Ectodermal cell (in vitro differentiated cells): Measurements from ENCODE around the gene LYVE1.
"Not testable (repeated sequence)": the region's sequence is repeated elsewhere in the genome, so short reads cannot be mapped to it uniquely, and the experiment has no call there.

Source experiments
- H3K27ac ChIP-seq: 2 replicates; pipeline ENCODE4 v1.7.0; 2013; ENCODE audit warnings: mild to moderate bottlenecking, low read depth, low read length; ENCODE audit not compliant: insufficient read depth, poor library complexity, severe bottlenecking
- H3K27me3 ChIP-seq: 2 replicates; pipeline ENCODE4 v1.7.0; 2013; ENCODE audit warnings: mild to moderate bottlenecking, low read length; ENCODE audit not compliant: insufficient read depth, control insufficient read depth, poor library complexity, severe bottlenecking
- H3K36me3 ChIP-seq: one replicate; pipeline ENCODE4 v1.7.0; 2013; ENCODE audit warnings: low read length; ENCODE audit not compliant: control insufficient read depth, insufficient read depth
- H3K4me1 ChIP-seq: one replicate; pipeline ENCODE4 v1.7.0; 2013; ENCODE audit warnings: low read length; ENCODE audit not compliant: control insufficient read depth, insufficient read depth
- H3K4me3 ChIP-seq: 2 replicates; pipeline ENCODE4 v1.7.0; 2013; ENCODE audit warnings: low read depth, low read length, control low read depth; ENCODE audit not compliant: insufficient read depth
- H3K9me3 ChIP-seq: 2 replicates; pipeline ENCODE4 v1.7.0; 2013; ENCODE audit warnings: mild to moderate bottlenecking, low read length, moderate library complexity; ENCODE audit not compliant: control insufficient read depth
- WGBS, 2 experiments: methylation state at CpG; one replicate each; pipeline ENCODE4 v1.1.7; 2013; ENCODE audit warnings: missing lambda C conversion rate in 2 of 2; 5-methylcytosine and 5-hydroxymethylcytosine counted together

The LYVE1 gene

GRCh38 chr11:10604340-10604748 lies 35.9 kb upstream of the LYVE1 start:
- no peaks in the 10 kb centered on the region for H3K36me3 ChIP-seq
- H3K9me3 ChIP-seq, result no peaks in the 10 kb centered on the region
- WGBS, 2 experiments, result 89 to 93% methylated on average over 8 to 9 of the region's 9 CpGs
- peaks cover 8% of the 10 kb centered on the region for H3K4me1 ChIP-seq
- H3K27me3 ChIP-seq, result no peaks in the 10 kb centered on the region
- H3K4me3 ChIP-seq, result no peak overlapping the region
- no peak overlapping the region for H3K27ac ChIP-seq

DNA sequence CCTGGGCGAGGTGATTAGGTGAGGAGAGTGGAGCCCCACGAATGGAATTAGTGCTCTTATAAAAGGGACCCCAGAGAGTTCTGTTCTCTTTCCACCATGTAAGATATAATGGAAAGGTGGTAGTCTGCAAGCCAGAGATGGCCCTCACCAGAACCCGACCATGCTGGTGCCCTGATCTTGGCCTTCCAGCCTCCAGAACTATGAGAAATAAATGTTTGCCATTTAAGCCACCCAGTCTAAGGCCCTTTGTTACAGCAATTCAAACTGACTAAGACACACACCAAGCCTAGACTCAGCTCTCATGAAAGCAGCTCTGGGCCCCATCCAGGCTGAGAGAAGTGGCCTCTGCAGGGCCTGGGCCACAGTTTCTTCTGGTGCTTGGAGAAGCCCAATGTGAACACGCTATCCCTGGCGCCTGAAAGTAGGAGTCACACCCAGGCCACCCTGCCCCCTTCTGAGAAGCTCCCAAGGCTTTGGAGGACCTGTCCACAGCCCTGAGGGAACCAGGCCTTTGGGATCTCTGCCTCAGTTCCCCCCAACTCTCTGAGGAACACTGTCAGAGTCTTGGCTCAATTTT lies 35.3 kb upstream of the LYVE1 start:
- H3K27me3 ChIP-seq, result no peaks in the 10 kb centered on the region
- H3K36me3 ChIP-seq, result no peaks in the 10 kb centered on the region
- H3K27ac ChIP-seq, result no peak overlapping the region
- WGBS, 2 experiments, result 92 to 97% methylated on average over 5 of the region's 5 CpGs
- H3K4me1 ChIP-seq, result peaks cover 8% of the 10 kb centered on the region
- H3K4me3 ChIP-seq, result no peak overlapping the region
- no peaks in the 10 kb centered on the region for H3K9me3 ChIP-seq

DNA sequence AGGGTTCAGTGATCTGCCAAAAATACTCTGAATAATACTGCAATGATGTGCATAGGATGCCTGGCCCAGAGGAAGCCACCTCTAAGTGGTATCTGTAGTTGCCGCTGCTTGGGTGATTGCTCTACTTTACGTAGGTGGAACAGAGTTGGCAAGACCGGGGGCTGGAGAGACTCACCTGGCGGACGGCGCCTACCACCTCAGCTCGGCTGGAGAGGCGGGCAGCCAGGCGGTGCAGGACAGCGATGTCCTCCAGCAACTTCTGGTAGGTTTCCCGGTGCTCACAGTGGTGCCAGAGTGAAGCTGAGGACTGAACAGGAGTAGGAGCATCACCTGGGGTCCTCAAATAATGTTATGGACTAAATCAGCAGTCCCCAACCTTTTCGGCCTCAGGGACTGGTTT lies 34.5 kb upstream of the LYVE1 start:
- no peaks in the 10 kb centered on the region for H3K27me3 ChIP-seq
- peaks cover 8% of the 10 kb centered on the region for H3K4me1 ChIP-seq
- H3K36me3 ChIP-seq, result no peaks in the 10 kb centered on the region
- H3K27ac ChIP-seq, result no peak overlapping the region
- no peaks in the 10 kb centered on the region for H3K9me3 ChIP-seq
- no peak overlapping the region for H3K4me3 ChIP-seq
- 93 to 95% methylated on average over 12 of the region's 12 CpGs for WGBS, 2 experiments

- no peaks in the 10 kb centered on the region for H3K36me3 ChIP-seq
- H3K27ac ChIP-seq, result no peak overlapping the region
- 94 to 95% methylated on average over 7 of the region's 7 CpGs for WGBS, 2 experiments
- H3K27me3 ChIP-seq, result no peaks in the 10 kb centered on the region
- no peaks in the 10 kb centered on the region for H3K9me3 ChIP-seq
- H3K4me3 ChIP-seq, result no peak overlapping the region
- peaks cover 8% of the 10 kb centered on the region for H3K4me1 ChIP-seq
Observed at GRCh38 chr11:10602366-10602765, 33.9 kb upstream of the LYVE1 start.

GRCh38 chr11:10601837-10602236 lies 33.4 kb upstream of the LYVE1 start:
- WGBS, 2 experiments, result 90 to 91% methylated on average over 6 of the region's 6 CpGs
- Histone ChIP-seq H3K36me3 (no peaks in the 10 kb centered on the region), H3K9me3 (no peaks in the 10 kb centered on the region), H3K27me3 (no peaks in the 10 kb centered on the region), H3K4me1 (peaks cover 8% of the 10 kb centered on the region), H3K27ac (no peak overlapping the region), H3K4me3 (no peak overlapping the region)

DNA sequence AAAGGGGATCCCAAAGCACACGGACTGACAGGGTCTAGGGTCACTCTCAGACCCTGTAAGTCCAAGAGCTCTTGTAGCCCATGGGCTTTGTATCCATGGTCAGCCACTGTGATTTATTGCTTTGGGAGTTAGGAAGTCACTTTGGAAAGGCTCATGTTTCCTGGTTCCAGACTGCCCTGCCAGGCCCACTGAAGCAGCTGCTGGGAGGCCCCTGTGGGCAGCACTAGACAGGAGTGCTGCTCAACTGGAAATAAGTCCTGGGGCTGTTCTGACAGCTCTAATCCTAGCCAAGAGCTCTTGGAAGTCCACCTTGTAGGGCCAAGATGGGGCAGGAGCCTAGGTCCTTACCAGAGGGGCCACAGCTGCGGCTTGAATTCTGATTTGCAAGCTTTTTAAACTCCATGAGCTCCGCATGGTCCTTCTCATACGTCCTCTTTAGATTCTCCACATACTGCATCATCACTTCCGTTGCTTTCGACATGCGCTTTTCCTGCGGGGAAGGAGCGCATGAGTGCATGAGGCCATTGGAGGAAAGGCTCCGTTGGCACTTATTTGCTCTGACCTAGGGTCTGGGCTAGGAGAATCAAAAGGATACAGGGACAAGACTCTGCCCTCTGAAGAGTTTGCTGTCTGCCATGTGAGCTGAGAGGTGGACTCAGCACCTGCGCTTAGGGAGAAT lies 32.2 kb upstream of the LYVE1 start:
- Histone ChIP-seq H3K27me3 (no peaks in the 10 kb centered on the region), H3K27ac (no peak overlapping the region), H3K9me3 (no peaks in the 10 kb centered on the region), H3K36me3 (no peaks in the 10 kb centered on the region), H3K4me3 (no peak overlapping the region), H3K4me1 (no peaks in the 10 kb centered on the region)
- 96% methylated on average over 11 of the region's 11 CpGs for WGBS, 2 experiments

GRCh38 chr11:10599388-10600175 lies 31.1 kb upstream of the LYVE1 start:
- no peak overlapping the region for H3K27ac ChIP-seq
- whole genome bisulfite sequencing, 2 experiments, result 91% methylated on average over 6 of the region's 6 CpGs

DNA sequence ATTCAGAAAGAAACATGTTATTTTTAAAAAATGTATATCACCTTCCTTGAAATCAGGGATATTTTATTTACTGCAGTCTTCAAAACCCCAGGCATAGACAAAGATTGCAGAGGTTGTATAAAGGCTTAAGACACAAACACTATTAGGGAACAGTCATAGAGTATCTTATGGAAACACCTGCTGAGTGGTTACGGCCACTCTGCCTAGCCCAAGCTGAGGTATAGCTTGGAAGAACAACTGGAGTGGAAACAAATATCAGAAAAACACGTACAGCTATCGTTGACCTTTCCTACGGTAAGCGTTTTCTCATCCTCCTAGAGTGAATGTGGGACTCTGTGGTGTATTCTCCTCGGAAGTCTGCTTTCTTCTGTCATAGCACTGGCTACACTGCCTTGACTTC lies 30.4 kb upstream of the LYVE1 start:
- H3K27me3 ChIP-seq, result no peaks in the 10 kb centered on the region
- H3K27ac ChIP-seq, result no peak overlapping the region
- H3K36me3 ChIP-seq, result no peaks in the 10 kb centered on the region
- H3K4me3 ChIP-seq, result no peak overlapping the region
- WGBS, 2 experiments, result 92 to 97% methylated on average over 6 of the region's 6 CpGs
- no peaks in the 10 kb centered on the region for H3K9me3 ChIP-seq
- no peaks in the 10 kb centered on the region for H3K4me1 ChIP-seq

More at GRCh38 chr11:10599388-10600175, 31.1 kb upstream of the LYVE1 start:
- Histone ChIP-seq H3K27me3 (no peaks in the 10 kb centered on the region), H3K9me3 (no peaks in the 10 kb centered on the region), H3K36me3 (no peaks in the 10 kb centered on the region), H3K4me1 (no peaks in the 10 kb centered on the region), H3K4me3 (no peak overlapping the region)

DNA sequence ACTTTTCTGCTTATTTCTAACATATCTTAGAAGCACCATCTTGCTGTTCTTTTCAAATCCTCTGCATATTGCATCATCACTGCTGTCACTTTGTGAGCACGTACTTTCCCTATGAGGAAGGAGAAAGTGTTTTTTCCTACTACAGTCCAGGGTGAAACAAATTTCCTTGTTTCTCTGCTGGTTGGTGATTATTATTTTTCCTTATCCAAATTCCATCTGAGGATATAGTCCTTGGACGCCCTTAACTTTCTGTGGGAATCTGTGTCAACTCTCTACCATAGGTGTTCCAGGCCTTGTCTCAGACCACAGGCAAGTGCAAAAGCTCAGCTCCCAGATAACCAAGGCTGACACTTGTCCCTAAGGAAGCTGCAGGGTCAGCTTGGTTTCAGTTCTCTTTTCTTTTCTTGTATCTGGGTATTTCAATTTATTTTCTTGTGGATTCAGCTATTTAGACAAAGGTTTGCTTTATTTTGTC lies 29.4 kb upstream of the LYVE1 start:
- H3K4me1 ChIP-seq, result no peaks in the 10 kb centered on the region
- H3K27me3 ChIP-seq, result no peaks in the 10 kb centered on the region
- H3K4me3 ChIP-seq, result no peak overlapping the region
- no peaks in the 10 kb centered on the region for H3K9me3 ChIP-seq
- WGBS, 2 experiments, result 90 to 96% methylated on average over 1 to 2 of the region's 2 CpGs
- no peak overlapping the region for H3K27ac ChIP-seq
- H3K36me3 ChIP-seq, result no peaks in the 10 kb centered on the region

DNA sequence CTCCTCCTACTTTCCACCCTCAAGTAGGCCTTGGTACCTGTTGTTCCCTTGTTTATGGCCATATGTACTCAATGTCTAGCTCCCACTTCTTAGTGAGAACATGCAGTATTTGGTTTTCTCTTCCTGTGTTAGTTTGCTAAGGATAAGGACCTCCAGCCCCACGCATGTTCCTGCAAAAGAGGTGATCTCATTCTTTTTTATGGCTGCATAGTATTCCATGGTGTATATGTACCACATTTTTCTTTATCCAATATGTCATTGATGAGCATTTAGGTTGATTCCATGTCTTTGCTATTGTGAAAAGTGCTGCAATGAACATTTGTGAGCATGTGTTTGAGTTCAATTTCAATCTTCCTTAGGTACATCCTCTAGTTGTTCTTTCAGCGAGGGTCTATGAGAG lies 27.4 kb upstream of the LYVE1 start:
- H3K27me3 ChIP-seq, H3K36me3 ChIP-seq, H3K27ac ChIP-seq, H3K4me3 ChIP-seq, H3K9me3 ChIP-seq, H3K4me1 ChIP-seq: not testable (repeated sequence)
- 80 to 100% methylated on average over 2 of the region's 2 CpGs for WGBS, 2 experiments
